Activated gamma-delta T cell (primary cell): ENCODE results near the gene LIMS3.
"Not testable (repeated sequence)": the region's sequence is repeated elsewhere in the genome, so short reads cannot be mapped to it uniquely, and the experiment has no call there.

ENCODE experiments used
- DNase-seq: peaks from one replicate; lab custom pipeline; 2025; lab: John Stamatoyannopoulos, UW

Gene LIMS3

DNA sequence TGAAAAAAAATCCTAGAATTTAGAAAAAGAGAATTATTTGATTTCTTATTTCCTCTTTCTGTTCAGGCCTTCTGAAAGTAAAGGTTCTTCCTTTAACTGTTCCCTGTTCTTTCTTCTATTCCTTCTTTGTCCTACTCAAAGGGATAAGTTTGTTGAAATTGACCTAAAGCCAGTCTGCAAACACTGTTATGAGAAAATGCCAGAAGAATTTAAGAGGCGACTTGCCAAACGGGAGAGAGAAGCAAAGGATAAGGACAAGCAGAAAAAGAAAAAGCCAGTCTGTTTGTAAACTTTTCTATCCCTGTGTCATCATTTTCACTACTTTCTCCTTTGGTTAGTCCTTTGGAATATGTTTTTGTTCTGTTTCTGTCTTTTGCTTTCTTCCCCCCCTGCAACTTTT lies 26.0 kb downstream of the LIMS3 start:
- DNase-seq: not testable (repeated sequence)

DNA sequence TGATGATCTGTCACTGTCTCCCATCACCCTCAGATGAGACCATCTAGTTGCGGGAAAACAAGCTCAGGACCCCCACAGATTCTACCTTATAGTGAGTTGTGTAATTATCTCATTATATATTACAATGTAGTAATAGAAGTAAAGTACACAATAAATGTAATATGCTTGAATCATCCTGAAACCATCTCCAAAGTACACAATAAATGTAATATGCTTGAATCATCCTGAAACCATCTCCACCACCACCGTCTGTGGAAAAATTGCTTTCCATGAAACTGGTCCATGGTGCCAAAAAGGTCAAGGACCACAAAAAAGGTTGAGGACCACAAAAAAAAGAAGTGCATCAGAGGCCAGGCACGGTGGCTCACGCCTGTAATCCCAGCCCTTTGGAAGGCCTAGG lies 29.3 kb downstream of the LIMS3 start:
- not testable (repeated sequence) for DNase-seq

DNA sequence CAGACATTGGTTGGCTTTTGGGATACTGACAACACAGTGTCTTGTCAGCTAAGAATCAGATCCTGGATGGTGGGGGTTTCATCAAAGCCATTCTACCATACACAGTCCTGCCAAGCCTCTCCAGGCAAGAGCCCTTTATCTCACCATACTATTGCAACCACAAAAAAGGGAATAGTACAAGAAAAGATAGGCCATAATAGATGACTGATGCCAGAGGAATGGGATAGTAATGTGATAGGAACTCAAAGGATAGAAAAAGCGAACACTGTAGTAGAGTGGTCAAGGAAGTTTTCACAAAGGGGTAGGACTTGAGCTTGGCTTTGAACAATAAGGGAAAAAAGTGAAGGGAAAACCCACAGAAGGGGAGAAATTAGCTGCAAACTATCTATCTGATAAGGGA lies 30.7 kb downstream of the LIMS3 start:
- not testable (repeated sequence) for DNase-seq

DNA sequence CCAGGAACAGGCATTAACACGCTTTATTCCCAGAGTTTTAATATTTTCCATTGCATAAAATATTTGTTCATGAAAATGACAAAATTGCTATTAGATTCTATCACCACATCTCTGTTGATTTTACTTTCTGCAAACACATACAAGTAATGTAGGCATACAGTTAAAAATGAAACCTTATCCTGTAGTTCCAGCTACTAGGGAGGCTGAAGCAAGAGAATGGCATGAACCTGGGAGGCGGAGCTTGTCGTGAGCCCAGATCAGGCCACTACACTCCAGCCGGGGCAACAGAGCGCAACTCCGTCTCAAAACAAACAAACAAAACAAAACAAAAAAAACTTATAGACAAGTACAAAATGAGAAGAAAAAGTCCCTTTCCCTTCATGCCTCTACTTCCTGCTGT lies 38.0 kb downstream of the LIMS3 start:
- DNase-seq: not testable (repeated sequence)

DNA sequence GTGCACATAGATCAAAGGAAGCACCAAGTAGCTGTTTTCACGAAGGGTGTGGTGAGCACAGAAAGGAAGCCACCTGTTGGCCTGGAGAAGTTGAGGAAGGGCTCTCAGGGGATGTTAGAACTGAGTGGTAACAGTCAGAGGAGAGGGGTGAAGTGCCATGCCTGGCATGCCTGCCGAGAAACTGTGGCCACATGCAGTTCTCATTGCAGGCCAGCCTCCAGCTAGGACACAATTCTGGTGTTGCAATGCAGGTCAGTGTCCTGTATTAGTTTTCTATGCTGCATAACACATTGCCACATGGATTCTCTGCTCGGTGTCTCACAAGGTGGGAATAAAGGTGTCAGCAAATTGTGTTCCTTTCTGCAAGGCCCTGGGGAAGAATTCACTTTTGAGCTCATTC lies 46.9 kb downstream of the LIMS3 start:
- DNase-seq: not testable (repeated sequence)

DNA sequence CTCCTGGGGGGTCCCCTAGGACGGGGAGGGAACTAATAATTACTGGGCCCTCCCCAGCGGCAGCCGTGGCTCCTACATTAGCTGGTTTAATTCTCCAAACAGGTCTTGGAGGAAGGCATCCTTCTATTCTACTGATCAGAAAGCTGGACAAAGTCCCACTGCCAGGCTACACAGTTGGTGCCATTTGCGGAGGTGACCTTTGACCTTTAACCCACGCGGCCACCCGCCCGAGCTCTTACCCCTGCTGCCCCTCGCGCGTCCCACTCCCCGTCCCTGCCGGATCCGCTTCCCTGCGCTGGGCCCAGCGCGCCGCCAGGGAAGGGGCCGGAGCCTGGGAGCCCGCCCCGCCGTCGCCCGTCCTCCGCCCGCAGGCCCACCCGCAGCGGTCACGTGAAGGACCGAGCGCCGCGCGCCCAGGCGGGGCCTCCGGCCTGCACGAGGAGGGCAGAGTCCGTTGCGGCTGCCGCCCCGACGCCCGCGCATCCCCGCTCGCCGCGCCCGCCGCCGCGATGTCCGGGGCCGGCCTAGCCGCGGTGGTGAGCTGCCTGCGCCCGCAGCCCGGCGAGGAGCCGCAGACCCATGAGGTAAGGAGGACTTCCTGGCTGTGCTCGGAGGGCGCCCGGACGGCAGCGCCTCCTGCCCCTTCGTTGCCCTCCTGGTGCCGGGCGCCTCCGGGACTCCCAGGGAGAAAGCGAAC lies 48.9 kb downstream of the LIMS3 start:
- DNase-seq: not testable (repeated sequence)

DNA sequence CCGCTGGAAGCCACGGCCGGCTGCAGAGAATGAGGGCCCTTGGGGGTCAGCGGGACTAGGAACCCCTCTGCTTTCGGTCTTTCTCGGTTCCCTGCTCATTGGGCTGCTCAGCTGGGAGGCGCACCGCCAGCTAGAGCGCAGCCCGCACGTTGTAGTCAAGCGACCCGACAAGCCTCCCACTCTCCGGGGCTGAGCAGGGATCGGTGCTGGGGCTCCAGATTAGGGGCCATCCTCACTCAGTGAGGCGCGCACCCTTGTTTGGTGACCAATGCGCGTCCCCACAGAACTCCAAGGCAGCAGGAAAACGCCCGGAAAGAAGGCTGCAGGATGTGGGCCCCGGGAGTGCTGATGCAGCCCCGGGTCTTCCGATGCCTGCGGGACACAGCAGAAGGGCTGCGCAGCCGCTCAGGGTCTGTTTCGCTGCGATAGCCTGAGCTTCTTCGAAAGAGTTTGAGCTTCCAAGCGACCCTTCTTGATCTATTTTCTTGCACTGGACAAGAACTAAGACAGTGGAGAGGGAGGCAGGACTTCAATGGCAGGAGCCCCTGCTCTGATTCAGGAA lies 49.6 kb downstream of the LIMS3 start:
- DNase-seq: not testable (repeated sequence)

DNA sequence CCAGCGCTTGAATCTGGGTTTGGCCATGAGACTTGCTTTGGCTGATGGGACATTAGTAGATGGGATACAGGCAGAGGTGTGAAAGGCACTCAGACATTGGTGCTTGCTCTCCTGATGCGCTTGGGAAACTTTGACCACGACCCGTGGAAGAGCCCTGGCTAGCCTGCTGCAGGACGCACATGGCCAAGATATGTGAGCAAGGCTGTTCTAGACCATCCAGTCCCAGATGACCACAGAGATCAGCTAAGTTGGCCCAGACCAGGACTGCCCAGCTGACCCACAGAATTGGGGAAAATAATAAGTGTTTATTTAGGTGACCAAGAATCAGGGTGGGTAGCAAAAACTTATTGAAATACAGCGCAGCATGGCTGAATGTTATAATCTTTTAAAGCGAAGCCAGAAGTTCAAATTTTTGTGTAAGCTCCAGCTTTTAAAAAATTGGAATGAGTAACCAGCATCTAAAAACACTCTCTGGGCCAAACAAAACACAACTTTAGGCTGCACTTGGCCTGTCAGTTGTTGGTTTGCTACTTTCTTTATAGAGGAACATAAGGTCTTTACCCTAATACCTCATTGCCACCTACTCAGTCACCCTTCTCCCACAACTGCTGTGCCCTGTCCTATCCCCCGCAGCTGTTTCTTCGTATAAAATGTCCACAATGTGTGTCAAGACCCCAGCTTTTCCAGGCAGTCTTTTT lies 51.8 kb downstream of the LIMS3 start:
- not testable (repeated sequence) for DNase-seq

DNA sequence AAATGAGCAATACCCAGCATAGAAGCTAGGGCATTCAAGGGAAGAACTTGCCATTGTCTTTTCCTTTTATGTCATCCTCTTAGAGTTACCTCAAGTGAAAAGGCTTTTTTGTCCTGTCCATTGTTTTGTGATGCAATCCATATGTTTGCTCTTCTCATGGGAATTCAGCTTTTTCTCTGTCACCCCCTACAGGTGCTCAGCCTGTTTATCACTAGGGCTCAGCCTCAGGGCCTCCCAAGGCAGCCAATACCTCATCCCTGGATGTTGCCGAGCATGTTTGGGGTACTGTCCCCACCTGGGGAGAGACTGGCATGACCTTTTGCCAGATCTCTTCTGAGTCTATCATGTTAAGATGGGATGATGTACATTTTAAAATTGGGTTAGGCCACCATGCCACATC lies 65.5 kb downstream of the LIMS3 start:
- not testable (repeated sequence) for DNase-seq

DNA sequence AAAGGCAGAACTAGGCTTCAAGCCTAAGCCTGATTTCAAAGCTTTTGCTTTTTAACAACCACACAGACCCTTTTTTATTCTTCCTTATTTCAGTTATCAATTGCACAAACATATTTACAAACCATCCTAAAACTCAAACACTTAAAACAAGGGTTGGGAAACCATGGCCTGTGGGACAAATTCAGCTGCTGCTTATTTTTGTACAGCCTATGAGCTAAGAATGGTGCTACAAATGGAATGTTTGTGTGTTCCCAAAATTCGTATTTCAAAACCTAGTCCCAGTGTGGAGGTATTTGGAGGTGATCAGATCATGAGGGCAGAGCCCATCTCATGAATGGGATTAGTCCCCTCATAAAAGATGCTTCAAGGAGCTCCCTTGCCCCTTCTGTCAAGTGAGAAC lies 67.0 kb downstream of the LIMS3 start:
- DNase-seq: not testable (repeated sequence)

DNA sequence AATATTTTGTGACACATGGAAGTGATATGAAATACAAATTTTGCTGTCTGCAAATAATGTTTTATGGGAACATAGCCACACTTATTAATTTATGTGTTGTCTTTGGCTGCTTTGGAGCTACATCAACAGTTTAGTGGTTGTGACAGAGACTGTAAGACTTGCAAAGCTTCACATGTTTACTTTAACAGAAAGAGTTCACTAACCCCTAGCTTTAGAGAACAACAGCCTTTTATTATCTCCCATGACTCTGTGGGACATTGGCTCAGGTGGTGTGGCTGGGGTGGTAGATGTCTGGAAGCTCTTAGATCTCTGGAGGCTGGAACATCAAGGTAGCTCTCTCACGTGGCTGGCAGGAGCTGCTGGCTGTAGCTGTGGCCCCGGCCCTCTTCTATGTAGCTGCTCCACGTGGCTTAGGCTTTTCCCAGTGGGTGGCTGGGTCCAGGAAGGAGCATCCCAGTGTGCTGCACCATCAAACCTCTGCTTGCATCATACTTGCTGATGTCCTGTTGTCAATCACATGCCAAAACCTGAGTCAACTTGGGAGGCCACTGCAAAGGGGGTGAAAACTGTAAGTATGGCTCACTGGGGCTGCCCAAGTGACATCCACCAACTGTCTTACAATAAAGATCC lies 67.7 kb downstream of the LIMS3 start:
- DNase-seq: not testable (repeated sequence)

DNA sequence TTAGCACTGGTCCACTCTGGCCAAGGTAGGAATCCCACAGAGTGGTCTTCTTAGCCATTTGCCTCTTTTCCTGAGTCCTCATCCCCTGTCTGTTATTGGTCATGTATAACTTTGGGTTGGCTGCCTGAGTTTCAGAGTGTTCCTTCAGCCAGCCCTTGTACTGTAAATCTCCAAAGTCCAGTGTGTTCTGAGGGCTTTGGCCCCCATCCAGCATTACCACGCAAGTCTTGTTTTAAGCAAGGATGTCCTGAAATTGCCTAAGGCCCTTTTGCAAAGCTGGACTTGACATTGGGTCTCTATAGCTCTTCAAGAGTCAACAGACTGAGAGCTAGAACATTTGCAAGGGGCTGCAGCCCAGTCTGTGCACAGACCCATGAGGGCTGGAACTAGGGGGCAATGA lies 68.4 kb downstream of the LIMS3 start:
- not testable (repeated sequence) for DNase-seq

DNA sequence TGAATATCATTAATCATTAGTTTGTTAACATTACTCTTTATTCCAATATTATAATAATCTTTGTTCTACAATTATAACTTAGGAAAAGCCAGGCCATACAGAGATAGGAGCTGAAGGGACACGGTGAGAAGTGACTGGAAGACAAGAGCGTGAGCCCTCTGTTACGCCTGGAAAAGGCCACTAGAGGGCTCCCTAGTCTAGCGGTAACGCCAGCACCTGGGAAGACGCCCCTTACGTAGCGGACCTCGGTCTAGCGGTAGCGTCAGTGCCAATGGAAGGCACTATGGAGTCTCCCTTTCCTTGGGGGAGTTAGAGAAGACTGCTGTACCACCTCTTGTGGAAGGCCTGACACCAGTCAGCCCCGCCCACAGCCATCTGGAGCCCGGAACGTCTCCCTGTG lies 71.4 kb downstream of the LIMS3 start:
- not testable (repeated sequence) for DNase-seq

DNA sequence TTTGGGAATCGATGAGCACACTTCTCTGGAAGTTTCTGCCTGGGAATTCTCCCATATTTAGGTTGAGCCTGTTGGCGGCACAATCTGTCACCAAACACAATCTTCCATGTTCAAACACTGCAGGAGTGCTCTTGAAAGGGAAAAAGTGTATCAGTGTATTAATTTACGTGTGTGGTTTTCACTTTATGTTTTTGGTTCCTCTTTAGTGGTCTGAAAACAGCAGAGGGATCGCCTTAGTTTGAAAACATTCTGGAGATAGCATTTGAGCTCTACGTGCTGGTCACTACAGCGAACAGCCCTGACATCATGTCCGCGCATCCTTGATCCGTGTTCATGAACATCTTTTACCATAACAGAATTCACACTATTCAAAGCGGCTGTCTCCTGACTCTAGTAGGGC lies 73.2 kb downstream of the LIMS3 start:
- not testable (repeated sequence) for DNase-seq
